MG63 (cell line): Measurements from ENCODE around the gene DLG2. TPM values are rescaled to one million over a fixed set of nuclear protein-coding genes. Genes with fewer than 3 reads are reported as not detected.

Experiments used
- DNase-seq: peaks from one replicate; pipeline ENCODE4 v3.0.0-alpha.2; 2020
- H3K27me3 ChIP-seq: fragments of 250-450 bp; sonication (Bioruptor Pico); 2 replicates; pipeline ENCODE4 v1.5.1; 2020; ENCODE audit warnings: mild to moderate bottlenecking, moderate library complexity
- H3K36me3 ChIP-seq: fragments of 250-450 bp; sonication (Bioruptor Pico); 2 replicates; pipeline ENCODE4 v1.5.1; 2020; ENCODE audit warnings: mild to moderate bottlenecking, moderate library complexity
- H3K4me3 ChIP-seq: fragments of 250-450 bp; sonication (Bioruptor Pico); 2 replicates; pipeline ENCODE4 v1.5.1; 2020; ENCODE audit warnings: mild to moderate bottlenecking, moderate library complexity
- H3K9me3 ChIP-seq: fragments of 250-450 bp; sonication (Bioruptor Pico); 2 replicates; pipeline ENCODE4 v1.5.1; 2020; ENCODE audit warnings: mild to moderate bottlenecking, moderate library complexity
- total RNA-seq: library from RNA; depleted of rRNA; stranded (reverse); fragments of >200 nt; shearing (Covaris generic); gene quantifications from 2 replicates; pipeline ENCODE4 v1.2.3, GENCODE V29; 2014; ENCODE audit warnings: low replicate concordance

Gene DLG2
- total RNA-seq, 1 experiment from 2014 or later = 0.10 TPM

DNA sequence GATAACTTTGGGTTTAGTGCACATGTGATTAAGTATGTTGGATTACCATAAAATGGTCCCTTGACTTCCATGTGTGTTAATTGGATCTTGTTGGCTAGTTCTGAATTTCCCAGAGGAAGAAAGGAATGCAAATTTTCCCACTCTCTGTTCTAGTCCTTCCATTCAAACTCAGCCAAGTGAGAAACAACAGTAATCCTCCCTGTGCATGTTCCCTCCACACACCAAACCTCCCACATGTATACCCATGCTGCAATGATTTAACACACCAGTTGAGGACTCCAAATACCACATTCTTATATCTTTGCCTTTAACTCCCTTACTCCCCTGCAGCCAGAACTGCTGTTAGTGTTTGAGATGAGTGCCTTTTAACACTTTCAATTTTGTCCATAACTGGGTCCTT is 1158.9 kb downstream of the DLG2 start:
- Histone ChIP-seq H3K4me3 (no peak overlapping the region), H3K36me3 (no peaks in the 10 kb centered on the region), H3K27me3 (no peaks in the 10 kb centered on the region), H3K9me3 (no peaks in the 10 kb centered on the region)
- no peak for DNase-seq

- no peak for DNase-seq
- Histone ChIP-seq H3K4me3 (no peak overlapping the region), H3K27me3 (no peaks in the 10 kb centered on the region), H3K9me3 (no peaks in the 10 kb centered on the region), H3K36me3 (no peaks in the 10 kb centered on the region)
Measured at GRCh38 chr11:84465040-84465439, 1162.1 kb downstream of the DLG2 start.

GRCh38 chr11:84455691-84456090 is 1171.5 kb downstream of the DLG2 start:
- DNase-seq = no peak
- Histone ChIP-seq H3K9me3 (no peaks in the 10 kb centered on the region), H3K27me3 (no peaks in the 10 kb centered on the region), H3K4me3 (no peak overlapping the region), H3K36me3 (no peaks in the 10 kb centered on the region)

DNA sequence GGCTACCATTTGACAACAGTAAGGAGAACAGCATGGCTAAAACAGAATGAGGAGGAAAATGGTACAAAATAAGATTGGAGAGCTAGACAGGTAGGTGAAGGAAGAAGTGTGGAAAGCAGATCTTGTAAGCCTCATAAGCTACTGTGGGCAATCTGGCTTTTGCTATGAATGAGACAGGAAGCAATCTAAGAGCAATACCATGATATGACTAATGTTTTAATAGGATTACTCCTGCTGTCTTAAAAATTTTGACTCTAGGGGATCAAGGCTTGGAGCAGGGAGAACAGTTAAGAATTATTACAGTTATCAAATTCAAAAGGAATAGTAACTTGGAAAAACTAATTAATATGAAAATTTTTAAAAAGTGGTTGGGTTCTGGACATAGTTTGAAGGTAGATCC is 1174.9 kb downstream of the DLG2 start:
- no peaks in the 10 kb centered on the region for H3K9me3 ChIP-seq
- H3K36me3 ChIP-seq = no peaks in the 10 kb centered on the region
- no peaks in the 10 kb centered on the region for H3K27me3 ChIP-seq
- no peak for DNase-seq
- no peak overlapping the region for H3K4me3 ChIP-seq

DNA sequence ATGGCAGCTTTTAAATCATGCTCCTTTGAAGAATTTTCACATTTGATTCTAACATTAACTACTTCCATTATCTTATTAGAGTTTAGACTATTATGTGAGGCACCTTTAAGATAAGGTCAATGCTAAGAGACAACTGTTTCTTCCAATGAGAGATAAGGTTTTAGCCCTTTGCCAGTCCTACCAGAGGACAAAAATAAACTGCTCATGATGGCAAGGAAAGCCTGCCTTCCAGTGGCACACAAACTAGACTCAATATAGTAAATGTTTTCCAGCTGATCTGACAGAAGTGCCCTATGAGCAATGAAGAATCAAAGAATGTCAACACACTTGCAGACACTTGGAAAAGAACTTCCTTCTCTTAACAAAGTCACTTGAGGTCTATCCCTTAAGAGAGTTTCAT is 1188.6 kb downstream of the DLG2 start:
- Histone ChIP-seq H3K4me3 (no peak overlapping the region), H3K27me3 (no peaks in the 10 kb centered on the region), H3K36me3 (no peaks in the 10 kb centered on the region), H3K9me3 (no peaks in the 10 kb centered on the region)
- DNase-seq = no peak

- no peak for DNase-seq
- no peaks in the 10 kb centered on the region for H3K27me3 ChIP-seq
- H3K9me3 ChIP-seq = no peaks in the 10 kb centered on the region
- H3K4me3 ChIP-seq = no peak overlapping the region
- H3K36me3 ChIP-seq = no peaks in the 10 kb centered on the region
Measured at GRCh38 chr11:84437071-84437980, 1189.8 kb downstream of the DLG2 start.

DNA sequence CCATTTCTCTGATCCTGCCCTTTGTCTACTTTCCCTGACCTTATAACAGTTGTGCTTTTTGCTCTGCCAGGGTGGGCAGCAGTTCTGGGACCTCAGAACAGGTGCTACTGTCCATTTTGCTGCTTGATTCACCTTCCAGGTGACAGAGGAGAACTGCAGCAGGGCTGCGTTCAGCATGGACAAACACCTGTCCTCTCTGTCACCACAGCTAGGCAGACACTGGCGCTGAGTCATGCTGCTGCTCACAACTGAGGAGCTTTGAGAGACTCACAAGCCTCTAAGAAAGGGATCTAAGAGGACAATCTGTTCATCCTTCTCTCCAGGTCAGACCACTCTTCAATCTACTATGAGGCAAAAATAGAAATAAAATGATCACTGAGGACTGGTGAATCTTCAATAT is 1196.5 kb downstream of the DLG2 start:
- H3K4me3 ChIP-seq = no peak overlapping the region
- no peaks in the 10 kb centered on the region for H3K9me3 ChIP-seq
- no peaks in the 10 kb centered on the region for H3K27me3 ChIP-seq
- no peak for DNase-seq
- no peaks in the 10 kb centered on the region for H3K36me3 ChIP-seq

GRCh38 chr11:84425673-84426072 is 1201.5 kb downstream of the DLG2 start:
- H3K9me3 ChIP-seq = no peaks in the 10 kb centered on the region
- no peak overlapping the region for H3K4me3 ChIP-seq
- H3K27me3 ChIP-seq = no peaks in the 10 kb centered on the region
- H3K36me3 ChIP-seq = no peaks in the 10 kb centered on the region
- no peak for DNase-seq

DNA sequence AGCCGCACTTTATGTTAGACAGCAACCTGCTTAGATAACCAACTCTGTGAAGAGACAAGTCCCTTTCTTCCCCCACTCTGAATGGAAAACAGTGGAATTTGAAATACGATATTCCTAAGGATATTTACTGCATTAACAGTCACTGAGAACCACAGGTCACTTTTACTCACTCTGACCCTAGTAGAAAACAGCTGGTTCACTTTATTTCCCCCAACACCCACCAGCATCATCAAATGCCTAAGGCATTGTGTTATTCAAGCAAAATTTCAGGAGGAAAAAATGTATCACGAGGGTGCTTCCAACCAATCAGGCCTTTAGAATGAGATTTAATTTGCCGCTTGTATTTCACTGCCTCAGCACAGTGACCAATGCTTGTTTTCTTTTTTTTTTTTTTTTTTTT is 1206.9 kb downstream of the DLG2 start:
- Histone ChIP-seq H3K9me3 (no peaks in the 10 kb centered on the region), H3K27me3 (no peaks in the 10 kb centered on the region), H3K36me3 (no peaks in the 10 kb centered on the region), H3K4me3 (no peak overlapping the region)
- DNase-seq = no peak

- Histone ChIP-seq H3K9me3 (no peaks in the 10 kb centered on the region), H3K4me3 (no peak overlapping the region), H3K36me3 (no peaks in the 10 kb centered on the region), H3K27me3 (no peaks in the 10 kb centered on the region)
- no peak for DNase-seq
Measured at GRCh38 chr11:84419616-84420015, 1207.5 kb downstream of the DLG2 start.

- DNase-seq = no peak
Measured at GRCh38 chr11:84414920-84415319, 1212.2 kb downstream of the DLG2 start.

DNA sequence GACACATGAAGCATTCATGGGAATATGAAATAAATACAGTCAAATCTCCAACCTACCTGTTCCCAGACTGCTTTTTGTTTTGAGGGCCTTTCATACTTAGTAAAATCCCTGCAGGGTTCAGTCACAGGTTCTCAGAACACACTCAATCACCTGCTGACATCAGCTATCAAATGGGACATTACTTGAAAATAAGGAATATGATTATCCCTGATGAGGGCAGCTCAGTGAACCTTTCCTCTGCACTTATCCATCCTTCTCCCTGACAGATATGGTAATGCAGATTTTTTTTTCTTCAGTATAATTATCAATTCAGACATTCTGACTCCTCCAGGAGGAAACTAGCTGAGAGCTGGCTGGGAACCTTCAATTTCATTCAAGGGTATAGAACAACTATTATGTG is 1213.6 kb downstream of the DLG2 start:
- DNase-seq = no peak
- H3K27me3 ChIP-seq = no peaks in the 10 kb centered on the region
- H3K9me3 ChIP-seq = no peaks in the 10 kb centered on the region
- H3K4me3 ChIP-seq = no peak overlapping the region
- H3K36me3 ChIP-seq = no peaks in the 10 kb centered on the region

More at GRCh38 chr11:84414920-84415319, 1212.2 kb downstream of the DLG2 start:
- H3K36me3 ChIP-seq = no peaks in the 10 kb centered on the region
- no peak overlapping the region for H3K4me3 ChIP-seq
- H3K9me3 ChIP-seq = no peaks in the 10 kb centered on the region
- H3K27me3 ChIP-seq = no peaks in the 10 kb centered on the region

DNA sequence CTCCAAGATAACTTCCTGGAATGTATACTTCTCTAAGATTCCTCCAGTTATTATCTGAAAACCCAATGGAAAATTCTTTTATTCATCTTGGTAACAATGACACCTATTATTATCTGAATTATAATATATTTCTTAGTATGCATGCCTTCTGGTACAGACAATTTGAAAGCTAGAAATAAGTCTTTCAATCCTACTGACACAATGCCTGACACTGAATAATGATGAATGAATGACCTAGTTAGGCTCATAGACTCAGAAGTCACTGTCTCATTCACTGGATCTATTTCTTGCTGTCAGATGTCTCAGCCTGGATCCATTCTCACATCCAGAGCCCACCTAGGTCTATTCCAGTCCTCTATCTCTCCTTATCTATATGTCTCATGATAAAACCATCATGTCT is 1214.3 kb downstream of the DLG2 start:
- Histone ChIP-seq H3K9me3 (no peaks in the 10 kb centered on the region), H3K27me3 (no peaks in the 10 kb centered on the region), H3K4me3 (no peak overlapping the region), H3K36me3 (no peaks in the 10 kb centered on the region)
- DNase-seq = no peak

GRCh38 chr11:84408946-84409411 is 1218.2 kb downstream of the DLG2 start:
- no peak for DNase-seq
- H3K36me3 ChIP-seq = no peaks in the 10 kb centered on the region
- no peaks in the 10 kb centered on the region for H3K27me3 ChIP-seq
- H3K9me3 ChIP-seq = no peaks in the 10 kb centered on the region
- no peak overlapping the region for H3K4me3 ChIP-seq

DNA sequence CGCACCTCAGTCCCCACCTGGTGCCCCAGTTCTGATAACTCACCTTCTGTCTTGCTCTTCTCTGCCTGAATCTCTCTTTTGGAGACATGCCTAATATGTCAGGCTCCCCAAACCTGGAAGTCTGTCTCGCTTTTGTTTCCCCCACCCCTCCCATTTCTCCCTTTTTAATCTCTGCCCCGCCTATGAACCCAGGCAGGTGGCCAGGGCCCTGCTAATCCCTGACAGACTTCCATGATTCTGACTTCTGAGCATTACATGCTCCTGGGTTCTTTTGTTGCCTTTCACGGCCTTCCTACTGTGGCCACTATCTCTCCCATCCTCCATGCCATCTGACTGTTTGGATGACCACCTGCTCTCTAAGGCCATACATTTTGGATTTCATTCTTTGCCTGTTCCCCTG is 1220.1 kb downstream of the DLG2 start:
- H3K27me3 ChIP-seq = no peaks in the 10 kb centered on the region
- H3K9me3 ChIP-seq = no peaks in the 10 kb centered on the region
- no peak for DNase-seq
- no peak overlapping the region for H3K4me3 ChIP-seq
- H3K36me3 ChIP-seq = no peaks in the 10 kb centered on the region

GRCh38 chr11:84398017-84398626 is 1229.0 kb downstream of the DLG2 start:
- Histone ChIP-seq H3K9me3 (no peaks in the 10 kb centered on the region), H3K4me3 (no peak overlapping the region), H3K27me3 (no peaks in the 10 kb centered on the region), H3K36me3 (no peaks in the 10 kb centered on the region)
- no peak for DNase-seq

- no peak for DNase-seq
Measured at GRCh38 chr11:84396521-84396920, 1230.6 kb downstream of the DLG2 start.

More at GRCh38 chr11:84396521-84396920, 1230.6 kb downstream of the DLG2 start:
- no peaks in the 10 kb centered on the region for H3K9me3 ChIP-seq
- H3K4me3 ChIP-seq = no peak overlapping the region
- no peaks in the 10 kb centered on the region for H3K36me3 ChIP-seq
- no peaks in the 10 kb centered on the region for H3K27me3 ChIP-seq
